NCI-H82 treated with DMSO at 0.1 percent for 48 hours (cell line): ENCODE results near the gene IMMP2L.
"Not testable (repeated sequence)": the region's sequence is repeated elsewhere in the genome, so short reads cannot be mapped to it uniquely, and the experiment has no call there.

Experiments used
- DNase-seq: peaks from one replicate; lab custom pipeline; 2025; ENCODE audit not compliant: unreplicated experiment; lab: John Stamatoyannopoulos, UW

Gene IMMP2L

GRCh38 chr7:111510584-111511378 is 51.5 kb downstream of the IMMP2L start:
- DNase-seq = no peak

- no peak for DNase-seq
These were observed 52.2 kb downstream of the IMMP2L start for GRCh38 chr7:111510062-111510461.

- DNase-seq = no peak
These were observed 53.0 kb downstream of the IMMP2L start for GRCh38 chr7:111509288-111509687.

DNA sequence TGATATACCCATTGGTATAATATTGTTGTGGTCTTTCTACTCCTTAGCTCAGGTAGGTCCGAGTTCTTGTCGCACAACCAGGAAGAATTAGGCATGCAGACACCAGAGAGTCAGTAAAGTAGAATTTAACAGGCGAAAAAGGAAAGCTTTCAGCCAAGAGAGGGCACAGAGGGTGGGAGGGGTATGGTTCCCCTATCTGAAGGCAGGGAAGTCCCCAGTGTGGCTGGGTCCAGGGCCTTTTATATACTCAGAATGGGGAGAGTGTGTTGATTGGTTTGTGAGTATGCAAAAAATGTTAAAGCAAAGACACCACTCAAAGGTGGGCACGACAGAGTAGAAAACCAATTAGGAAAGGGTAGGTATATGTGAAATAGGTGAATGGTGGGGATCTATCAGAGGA is 53.9 kb downstream of the IMMP2L start:
- DNase-seq = no peak

DNA sequence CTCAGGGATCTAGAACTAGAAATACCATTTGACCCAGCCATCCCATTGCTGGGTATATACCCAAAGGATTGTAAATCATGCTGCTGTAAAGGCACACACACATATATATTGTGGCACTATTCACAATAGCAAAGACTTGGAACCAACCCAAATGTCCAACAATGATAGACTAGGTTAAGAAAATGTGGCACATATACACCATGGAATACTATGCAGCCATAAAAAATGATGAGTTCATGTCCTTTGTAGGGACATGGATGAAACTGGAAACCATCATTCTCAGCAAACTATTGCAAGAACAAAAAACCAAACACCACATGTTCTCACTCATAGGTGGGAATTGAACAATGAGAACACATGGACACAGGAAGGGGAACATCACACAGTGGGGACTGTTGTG is 56.9 kb downstream of the IMMP2L start:
- not testable (repeated sequence) for DNase-seq

- not testable (repeated sequence) for DNase-seq
These were observed 60.5 kb downstream of the IMMP2L start for GRCh38 chr7:111501799-111502198.

- no peak for DNase-seq
These were observed 63.3 kb downstream of the IMMP2L start for GRCh38 chr7:111499027-111499426.

DNA sequence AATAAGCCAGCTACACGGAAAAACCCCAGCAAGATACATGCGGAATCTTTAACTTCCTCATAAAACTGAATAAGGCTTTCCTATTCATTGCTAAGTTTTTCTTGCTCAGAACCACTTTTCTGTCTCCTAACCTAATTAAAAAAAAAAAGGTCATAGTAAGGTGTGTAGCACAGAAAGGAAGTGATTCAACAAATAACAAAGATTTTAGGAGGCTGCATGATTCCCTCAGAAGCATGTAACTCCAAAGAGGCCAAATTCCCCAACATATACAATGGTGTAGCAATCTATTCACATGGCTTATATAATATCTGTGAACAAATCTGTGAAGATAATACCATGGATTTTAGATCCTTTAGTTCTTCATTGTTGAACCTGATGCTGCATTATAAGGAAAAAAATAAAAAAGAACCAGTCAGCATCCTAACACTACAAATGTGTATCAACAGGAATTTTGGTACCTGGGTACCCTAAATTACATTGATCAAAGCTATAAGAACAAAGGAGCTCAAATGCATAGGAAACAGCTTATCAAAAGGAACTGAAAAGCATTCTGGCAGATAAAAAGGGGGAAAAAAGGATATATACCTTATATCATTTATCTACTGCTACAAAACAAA is 63.8 kb downstream of the IMMP2L start:
- no peak for DNase-seq

DNA sequence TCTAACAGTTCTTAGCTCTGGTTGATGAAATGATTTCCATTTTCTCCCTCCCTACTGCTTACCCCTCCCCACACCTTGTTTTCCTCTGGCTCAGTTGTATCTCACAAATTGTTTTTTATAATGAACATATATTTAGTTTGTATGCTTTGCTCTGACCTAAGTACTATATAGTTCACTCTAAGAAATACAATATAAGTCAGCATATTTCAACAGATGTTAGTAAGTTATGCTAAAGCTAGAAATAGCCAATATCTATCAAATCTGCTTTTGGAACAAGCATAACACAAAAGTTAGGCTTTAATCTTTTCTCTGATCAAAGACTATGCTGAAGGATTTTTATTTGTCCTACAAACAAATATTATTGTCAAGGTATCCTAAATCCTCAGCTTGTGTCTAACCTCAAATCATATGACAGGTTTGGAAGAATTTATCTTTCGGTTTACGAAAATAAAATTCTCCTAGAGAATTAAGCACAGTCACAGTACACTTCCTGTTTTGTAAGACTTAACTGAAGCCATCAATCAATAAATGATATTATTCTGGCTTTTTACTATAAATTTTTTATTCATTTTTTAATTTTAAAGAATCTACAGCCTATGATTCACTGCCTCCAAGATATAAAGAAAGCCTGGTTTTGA is 67.0 kb downstream of the IMMP2L start:
- DNase-seq = no peak

GRCh38 chr7:111492234-111492633 is 70.1 kb downstream of the IMMP2L start:
- no peak for DNase-seq

GRCh38 chr7:111486472-111487142 is 75.7 kb downstream of the IMMP2L start:
- peak; percentile 60 for DNase-seq

DNA sequence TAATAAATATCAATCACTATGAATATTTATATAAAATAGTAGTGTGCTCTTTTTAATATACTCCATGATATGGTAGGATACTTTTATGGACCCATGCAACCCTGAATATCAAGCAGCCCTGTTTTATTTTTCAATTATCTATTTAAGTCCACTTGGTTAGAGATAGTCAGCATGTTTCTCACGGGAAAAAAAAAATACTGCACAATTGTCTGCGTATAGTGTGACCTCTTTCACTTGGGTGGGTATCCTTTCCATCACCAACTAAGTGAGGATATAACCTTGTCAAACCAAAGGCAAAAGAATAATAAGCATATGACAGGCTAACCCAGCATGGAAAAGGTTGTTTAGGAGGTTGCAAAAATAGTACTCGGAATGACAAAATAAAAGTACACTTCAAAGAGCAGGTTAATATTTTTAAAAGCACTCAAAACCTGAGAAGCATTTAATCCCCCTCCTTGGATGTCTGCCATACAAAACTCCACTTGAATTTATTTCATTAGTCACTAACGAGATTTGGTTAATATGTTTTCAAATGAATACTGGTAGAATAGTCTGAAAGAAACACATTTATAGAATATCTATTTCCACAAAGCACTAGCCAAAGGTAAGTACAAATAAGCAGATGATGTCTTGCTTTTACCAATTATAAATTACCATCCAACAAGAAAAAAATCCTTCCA is 76.5 kb downstream of the IMMP2L start:
- peak; percentile 72 for DNase-seq

DNA sequence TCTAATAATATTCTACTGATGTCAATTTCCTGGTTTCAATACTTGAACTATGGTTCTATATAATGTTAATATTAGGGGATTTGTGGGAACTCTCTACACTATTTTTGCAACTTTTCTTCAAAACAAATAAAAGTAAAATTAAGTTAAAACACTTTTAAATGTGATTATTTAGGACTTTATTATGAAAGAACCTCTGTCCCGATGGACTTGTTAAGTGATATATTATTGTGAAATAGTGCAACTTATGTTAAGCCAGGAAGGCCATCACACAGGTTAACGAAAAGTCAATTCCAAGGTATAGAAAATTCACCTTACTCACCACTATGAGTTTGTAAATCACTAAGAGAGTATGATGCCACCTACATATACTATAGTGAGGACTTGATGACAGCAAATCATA is 79.2 kb downstream of the IMMP2L start:
- DNase-seq = no peak

- no peak for DNase-seq
These were observed 84.6 kb downstream of the IMMP2L start for GRCh38 chr7:111477462-111478225.

DNA sequence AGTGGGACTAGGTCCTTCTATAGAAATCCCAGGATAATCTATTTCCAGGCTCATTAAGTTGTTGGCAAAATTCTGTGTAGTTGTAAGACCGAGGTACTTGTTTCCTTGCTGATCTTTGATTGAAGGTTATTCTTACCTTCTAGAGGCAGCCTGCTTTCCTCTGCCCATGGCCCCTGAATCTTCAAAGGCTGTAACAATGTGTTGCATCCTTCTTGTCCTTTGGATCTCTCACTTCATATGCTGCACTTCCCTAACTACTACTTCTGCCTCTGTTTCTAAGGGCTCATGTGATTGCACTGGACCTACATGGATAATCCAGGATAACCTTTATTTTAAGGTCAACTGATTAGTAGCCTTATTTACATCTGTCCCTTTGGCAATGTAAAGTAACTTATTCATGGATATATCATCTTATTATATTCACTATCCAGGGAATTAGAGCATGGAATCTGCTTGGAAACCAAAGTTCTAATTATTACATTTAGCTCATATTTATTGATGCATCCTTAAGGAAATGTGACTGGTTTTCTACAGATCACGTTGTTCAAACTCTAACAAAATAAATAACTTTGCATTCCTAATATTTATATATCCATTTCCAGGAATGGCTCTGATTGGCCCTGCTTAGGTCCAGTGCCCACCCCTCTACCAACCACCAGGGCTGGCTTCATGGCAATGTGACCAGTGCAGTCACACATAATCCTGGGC is 85.6 kb downstream of the IMMP2L start:
- DNase-seq = peak; percentile 3

- DNase-seq = no peak
These were observed 86.3 kb downstream of the IMMP2L start for GRCh38 chr7:111475959-111476358.

- DNase-seq = no peak
These were observed 86.9 kb downstream of the IMMP2L start for GRCh38 chr7:111475419-111475748.

DNA sequence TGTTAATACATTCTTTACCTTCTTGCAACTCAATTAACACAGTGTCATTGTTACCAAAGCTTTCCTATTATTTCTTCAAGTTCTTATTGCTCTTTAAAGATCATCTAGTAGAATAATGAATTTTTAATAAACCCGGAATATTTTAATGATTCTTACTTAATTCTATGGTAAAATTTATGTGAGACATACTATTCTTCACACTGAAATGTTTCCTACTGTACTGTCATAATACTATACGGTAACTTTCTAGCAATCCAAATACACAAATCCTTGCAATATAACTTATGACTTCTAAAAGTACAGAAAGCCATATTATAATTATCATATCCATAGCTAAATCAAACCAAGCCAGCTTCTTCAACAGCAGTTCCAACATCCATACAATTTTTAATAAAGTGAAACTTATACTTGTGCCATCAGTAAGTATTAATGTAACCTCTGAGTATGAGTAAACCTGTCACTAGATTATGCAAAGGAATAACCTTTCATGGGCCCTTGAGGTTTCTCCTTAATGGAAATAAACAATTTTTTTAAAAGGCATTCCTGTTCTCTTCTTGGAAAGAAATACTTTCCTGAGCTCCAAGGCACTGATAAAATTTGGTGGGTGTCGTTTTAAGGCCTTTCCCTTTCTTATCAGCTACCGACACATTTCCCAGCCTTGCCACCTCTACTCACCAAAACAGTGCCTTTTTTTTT is 87.4 kb downstream of the IMMP2L start:
- no peak for DNase-seq
